SHP77 treated with DMSO at 0.1 percent for 48 hours (cell line): ENCODE data around the gene ZNF8.
"Not testable (repeated sequence)": the region's sequence is repeated elsewhere in the genome, so short reads cannot be mapped to it uniquely, and the experiment has no call there.

ENCODE experiments used
- DNase-seq: peaks from one replicate; lab custom pipeline; 2025; lab: John Stamatoyannopoulos, UW

ZNF8 gene

DNA sequence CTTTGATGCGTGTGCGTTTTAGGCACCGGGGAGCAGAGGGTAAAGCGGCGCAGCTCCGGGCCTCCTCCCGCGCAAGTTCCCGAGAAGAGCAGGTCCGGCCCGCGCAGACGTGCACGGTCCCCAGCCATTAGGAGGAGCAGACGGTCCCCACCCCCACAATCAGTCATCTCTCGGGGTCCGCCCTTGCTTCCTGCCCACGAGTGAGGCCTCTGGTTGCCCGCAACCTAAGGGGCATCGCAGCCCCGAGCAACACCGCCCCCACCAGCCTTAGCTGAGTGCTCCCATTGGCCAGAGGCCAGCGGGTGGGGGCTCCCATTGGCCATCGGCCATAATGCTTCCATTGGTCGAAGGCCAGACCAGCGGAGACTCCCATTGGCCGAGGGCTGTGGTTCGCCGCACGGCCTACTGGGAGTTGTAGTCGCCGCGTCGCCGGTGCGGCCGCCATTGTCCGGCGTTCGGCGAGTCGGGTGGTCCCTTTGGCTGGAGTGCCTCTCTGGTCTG, at the start of gene ZNF8:
Gene ZNF8 (plus strand): TSS at position 415 of the 501 bp plus-strand sequence. CDS start 127 bp downstream, outside the sequence.
- peak; percentile 95 for DNase-seq

DNA sequence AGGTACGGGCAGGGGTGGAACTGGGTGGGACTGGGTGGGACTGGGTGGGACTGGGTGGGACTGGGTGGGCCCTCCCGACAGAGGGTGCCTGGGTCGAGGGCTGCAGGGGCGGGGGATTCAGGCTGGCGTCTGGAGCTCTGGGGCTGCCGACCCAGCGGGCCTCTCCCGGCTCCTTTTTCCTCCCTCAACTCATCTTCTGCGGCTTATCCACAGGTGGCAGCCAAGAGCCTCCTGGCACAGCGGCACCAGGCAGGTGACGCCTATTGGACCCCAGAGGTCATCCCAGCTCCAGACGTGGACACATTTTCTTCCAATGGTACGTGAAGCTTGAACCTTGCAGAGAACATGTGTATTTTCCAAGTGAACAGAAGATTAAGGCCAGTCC, 49.5 kb upstream of the ZNF8 start:
- no peak for DNase-seq

DNA sequence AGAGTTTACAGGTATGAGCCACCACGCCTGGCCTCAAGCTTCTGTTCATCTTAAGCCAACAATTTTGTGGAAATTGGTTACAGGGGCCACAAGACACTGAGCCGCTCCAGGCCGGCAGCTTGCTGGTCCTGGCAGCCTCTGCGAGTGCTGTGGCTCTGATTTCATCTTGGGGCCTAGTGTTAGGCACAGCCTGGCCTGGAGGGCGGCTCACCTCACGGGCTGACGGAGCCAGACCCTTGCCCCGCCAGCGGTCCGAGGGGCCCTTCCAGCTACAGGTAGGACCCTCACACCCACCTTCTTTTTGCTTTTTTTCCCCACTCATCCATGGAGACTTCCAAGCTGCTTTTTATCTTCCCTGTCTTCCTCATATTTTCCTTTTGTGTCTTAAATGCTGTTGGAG, 41.4 kb upstream of the ZNF8 start:
- no peak for DNase-seq

DNA sequence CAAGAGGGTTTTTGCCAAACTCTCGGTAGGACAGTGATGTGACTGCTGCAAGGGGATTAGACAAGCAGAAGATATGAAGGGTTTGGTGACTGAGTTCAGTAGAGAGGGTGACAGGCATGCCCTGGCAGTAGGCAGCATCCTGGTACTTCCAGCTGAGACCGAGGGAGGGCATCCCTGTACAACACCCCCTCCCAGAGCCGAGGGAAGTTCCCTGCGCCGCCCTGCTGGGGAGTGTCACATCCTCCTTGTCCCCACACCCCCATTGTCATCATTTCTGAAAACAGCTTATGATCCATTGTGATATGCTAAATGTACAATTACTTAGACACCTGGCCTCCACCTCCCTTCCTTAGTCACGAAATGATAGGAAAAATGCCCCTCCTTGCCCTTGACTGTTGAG, 35.4 kb upstream of the ZNF8 start:
- DNase-seq: no peak

DNA sequence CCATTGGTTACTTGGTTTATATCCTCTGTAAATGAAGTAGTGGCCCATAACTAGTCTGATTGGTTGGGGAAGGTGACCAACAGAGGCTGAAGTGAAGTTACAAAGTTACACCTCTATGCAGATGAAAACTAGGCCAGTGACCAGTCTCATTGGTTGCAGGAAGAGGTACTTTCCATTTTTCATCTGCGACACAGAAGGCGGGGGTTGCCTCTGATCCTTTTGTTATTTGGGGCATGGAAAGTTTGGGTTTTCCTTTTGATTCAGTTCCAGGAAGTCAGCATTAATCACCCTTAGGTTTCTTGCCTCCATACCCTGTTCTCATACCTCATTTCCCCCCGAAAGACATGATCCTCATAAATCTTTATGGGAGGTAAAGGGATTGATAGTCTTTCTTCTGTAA, 29.9 kb upstream of the ZNF8 start:
- no peak for DNase-seq

DNA sequence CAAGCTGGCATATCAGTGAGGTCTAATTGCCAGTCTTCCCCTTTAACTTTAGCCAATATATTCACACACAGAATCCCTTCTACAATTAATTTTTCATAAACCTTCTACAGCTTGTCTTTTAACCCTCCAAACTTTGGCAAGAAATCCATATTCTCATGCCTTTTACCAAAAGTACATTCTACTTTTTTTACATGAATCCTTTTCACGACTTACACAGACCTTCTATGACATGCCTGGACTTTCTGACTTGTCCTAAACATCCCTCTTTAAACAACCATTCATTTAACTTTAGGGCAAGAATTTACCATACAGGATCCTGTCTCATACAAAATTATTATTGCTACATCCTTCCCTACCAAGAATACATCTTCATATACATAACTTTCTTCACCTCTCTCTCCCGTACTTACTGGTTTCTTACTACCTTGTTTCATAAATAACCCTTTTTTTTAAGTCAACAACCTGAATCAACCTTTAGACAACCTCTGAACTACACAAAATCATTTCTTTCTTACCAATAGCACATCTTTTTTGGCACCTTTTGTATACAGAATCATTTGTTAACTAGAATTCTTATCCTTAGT, 26.6 kb upstream of the ZNF8 start:
- DNase-seq: no peak

DNA sequence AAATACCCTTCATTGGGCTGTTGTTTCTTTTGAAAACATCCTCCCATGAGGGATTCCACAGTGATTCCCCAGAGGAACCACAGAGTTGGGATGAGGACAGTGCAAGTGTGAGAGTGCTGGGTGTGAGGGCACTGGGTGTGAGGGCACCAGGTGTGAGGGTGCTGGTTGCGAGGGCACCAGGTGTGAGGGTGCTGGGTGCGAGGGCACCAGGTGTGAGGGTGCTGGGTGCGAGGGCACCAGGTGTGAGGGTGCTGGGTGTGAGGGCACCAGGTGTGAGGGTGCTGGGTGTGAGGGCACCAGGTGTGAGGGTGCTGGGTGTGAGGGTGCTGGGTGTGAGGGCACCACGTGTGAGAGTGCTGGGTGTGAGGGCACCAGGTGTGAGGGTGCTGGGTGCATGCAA, 20.5 kb upstream of the ZNF8 start:
- not testable (repeated sequence) for DNase-seq

DNA sequence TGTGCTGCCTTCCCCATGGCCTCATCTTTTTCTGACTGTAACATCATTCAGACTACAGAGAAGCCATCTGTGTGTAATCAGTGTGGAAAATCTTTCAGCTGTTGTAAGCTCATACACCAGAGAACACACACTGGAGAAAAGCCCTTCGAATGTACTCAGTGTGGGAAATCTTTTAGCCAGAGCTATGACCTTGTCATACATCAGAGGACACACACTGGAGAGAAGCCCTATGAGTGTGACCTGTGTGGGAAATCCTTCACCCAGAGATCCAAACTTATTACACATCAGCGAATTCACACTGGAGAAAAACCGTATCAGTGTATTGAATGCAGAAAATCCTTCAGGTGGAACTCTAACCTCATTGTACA, 17.2 kb upstream of the ZNF8 start:
- no peak for DNase-seq

DNA sequence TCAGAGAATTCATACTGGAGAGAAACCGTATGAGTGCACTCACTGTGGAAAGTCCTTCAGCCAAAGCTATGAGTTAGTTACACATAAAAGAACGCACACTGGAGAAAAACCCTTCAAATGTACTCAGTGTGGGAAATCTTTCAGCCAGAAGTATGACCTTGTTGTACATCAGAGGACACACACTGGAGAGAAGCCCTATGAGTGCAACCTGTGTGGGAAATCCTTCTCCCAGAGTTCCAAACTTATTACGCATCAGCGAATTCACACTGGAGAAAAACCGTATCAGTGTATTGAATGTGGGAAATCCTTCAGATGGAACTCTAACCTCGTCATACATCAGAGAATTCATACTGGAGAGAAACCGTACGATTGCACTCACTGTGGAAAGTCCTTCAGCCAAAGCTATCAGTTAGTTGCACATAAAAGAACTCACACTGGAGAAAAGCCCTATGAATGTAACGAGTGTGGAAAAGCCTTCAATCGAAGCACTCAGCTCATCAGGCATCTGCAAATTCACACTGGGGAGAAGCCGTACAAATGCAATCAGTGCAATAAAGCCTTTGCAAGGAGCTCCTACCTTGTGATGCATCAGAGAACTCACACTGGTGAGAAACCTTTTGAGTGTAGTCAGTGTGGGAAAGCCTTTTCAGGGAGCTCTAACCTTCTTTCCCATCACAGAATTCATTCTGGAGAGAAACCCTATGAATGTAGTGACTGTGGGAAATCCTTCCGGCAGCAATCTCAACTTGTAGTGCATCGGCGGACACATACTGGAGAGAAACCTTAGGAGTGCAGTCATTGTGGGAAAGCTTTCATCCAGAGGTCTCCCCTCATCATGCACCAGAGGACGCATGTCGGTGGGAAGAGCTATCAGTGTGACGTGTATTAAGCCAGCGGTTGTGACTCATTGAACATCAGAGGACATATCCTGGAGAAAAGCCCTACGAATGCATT, 16.5 kb upstream of the ZNF8 start:
- DNase-seq: no peak

DNA sequence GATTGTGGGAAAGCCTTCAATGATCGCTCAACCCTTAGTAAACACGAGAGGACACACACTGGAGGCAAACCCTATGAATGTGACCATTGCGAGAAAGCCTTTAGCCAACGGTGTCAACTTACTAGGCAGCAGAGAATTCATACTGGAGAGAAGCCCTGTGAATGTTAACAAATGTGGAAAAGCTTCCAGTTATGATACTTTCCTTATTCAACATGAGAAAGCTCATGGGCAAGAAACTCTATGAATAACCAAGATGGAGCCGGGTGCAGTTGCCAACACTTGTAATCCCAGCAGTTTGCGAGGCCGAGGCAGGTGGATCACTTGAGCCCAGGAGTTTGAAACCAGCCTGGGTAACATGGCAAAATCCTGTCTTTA, 15.8 kb upstream of the ZNF8 start:
- no peak for DNase-seq

DNA sequence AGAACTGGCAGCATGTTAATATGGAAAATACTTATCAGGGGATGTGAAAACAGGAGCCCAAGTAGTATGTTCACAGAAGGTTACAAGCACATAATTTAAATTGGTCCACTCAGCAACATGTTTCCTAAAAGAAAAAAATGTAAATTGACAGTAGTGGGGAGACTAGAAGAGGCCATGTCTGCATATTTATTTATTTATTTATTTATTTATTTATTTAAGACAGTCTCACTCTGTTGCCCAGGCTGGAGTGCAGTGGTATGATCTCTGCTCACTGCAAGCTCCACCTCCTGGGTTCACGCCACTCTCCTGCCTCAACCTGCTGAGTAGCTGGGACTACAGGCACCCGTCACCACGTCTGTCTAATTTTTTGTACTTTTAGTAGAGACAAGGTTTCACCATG, 13.7 kb upstream of the ZNF8 start:
- DNase-seq: no peak

DNA sequence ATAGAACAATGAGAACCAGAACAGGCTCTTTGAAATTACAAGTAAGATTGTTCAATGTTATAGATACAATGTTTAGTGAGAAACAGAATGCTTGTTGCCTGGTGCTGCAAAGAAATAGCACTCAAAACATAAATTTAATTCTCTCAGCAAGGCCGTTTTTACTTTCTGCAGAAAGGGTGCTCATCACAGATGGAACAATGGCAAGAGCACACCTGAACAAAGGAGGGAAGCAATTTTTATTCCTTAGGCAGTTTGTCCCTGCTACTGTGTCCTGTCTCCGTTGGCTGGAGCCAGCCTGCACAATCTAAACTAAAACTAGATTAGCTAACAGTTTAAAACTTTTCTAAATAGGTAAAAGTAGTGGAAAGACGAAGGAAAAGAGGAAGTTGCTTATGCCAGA, 10.4 kb upstream of the ZNF8 start:
- no peak for DNase-seq

DNA sequence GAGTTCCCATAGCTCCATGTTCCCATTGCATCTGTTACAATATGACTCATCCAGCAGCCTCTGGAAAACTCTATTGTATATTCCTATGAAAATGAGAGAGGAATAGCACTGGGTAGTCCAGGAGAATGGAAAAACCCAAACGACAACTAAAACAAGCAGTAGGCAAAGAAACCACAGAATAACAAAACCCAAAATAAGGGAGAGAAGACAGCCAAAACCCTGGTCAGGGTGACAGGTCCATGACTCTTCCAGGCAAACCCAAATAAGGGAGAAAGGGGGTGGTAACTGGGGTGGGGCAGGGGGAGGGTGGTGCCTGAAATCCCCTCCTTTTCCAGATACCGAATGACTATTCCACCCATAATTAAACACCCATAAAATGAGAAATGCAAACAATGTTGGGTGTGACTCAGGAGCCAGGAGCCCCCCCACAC, 4.0 kb upstream of the ZNF8 start:
- DNase-seq: no peak

DNA sequence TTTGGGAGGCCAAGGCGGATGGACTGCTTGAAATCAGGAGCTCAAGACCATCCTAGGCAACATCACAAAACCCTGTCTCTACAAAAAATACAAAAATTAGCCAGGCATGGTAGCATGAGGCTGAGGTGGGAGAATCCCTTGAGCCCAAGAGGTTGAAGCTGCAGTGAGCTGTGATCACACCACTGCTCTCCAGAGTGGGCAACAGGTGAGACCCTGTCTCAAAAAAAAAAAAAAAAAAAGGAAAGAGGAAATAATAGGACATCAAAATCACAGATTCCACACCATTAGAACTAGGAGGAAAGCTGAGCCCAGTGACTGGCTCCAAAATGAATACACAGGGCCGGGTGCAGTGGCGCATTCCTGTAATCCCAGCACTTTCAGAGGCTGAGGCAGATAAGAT, 3.2 kb upstream of the ZNF8 start:
- DNase-seq: no peak

DNA sequence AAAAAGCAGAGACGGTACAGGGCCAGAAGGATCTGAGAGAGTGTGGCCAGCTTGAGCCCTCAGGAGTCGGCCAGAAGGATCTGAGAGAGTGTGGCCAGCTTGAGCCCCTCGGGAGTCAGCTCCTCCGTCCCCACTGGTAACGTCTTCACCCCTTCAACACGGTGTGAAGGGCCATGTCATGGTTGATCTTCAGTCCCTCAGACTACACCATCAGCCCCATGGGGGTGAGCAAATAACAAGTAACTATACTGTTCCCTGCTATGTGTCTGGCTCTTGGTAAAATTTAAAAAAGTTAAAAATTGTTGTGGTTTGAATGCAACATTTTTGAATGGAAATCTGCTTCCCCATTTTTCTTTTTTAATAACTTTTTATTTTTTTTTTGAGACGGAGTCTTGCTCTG, 1.6 kb upstream of the ZNF8 start:
- DNase-seq: no peak

DNA sequence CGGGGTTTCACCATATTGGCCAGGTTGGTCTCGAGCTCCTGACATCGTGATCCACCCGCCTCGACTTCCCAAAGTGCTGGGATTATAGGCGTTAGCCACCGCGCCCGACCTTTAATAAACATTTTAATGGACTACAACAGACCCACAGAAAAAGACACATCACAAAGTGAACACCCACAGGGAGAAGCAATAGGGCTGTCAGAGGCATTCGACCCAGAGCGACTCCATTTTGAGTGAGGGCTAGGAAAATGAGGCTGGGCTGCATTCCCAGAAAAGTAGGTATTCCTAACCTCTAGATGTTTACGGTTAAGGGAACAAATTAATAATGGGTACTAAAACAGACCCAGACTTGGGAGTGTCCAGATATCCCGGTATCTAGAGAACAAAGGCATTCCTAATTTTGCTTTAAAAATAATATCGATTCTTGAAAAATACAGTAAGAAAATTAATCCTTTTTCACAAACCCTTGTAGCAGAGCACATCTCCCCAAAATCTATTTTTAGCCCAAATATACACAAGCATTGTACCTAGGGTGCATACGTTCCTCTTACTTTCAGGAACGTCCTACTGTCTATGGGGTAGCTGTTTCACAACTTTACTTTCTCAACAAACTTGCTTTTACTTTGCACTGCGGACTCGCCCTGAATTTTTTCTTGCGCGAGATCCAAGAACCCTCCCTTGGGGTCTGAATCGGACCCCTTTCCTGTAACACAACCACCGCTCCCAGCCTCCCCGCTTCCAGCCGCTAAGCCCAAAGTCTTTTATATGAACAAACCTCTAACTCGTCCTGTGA, 811 bp upstream of the ZNF8 start:
- DNase-seq: no peak

DNA sequence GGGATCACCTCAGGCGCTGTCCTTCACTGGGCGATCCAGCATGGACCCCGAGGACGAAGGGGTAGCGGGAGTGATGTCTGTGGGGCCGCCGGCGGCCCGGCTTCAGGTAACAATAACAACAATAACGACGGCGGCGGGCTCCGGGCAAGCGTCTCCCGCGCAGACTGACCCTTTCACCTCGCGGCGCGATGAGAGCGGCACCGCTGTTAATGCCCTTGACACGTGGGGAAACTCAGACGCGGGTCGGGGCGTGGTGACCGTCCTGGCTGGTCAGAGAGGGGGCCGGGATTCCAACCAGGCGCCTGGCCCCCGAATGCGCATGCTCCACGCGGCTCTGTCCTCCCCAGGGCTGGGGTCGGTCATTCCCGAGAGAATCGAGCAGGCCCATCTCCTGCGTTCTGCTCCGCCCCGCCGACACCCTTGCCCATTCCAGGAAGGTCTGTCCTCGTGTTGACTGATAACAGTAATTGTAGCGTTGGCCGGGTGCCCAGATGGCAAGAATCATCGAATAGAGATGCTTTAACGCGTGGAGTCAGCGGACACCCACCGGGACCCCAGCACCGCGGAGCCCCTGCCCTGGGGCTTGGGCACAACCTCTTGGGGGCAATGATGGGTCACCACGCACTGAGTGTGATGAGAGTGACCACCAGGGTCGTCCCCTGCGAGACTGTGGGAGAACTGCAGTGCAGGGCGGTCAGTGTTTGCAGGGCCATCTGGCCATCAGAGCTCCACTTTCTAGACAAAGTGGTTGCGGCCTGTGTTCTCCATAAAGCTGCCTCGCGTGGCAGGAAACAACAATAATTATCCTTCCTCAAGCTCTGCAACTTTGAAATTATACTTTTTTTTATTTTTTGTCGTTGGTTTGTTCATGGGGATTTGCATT, 528 bp downstream of the ZNF8 start:
- no peak for DNase-seq

DNA sequence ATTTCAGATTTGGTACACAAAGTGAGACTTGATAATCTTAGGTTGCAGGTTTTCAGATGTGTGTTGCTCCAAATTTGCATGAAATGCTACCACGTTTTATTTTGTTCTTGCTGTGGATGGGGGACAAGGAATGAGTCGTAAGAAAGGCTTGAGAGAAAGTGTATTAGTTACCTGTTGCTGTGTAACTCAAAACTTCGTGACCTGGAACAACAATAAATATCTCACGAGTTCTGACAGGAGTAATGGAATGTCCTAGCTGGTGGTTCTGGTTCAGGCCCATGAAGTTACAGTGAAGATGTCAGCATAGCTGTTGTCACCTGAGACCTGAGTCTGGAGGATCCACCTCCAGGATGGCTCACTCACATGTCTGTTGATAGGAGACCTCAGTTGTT, 1.2 kb downstream of the ZNF8 start:
- no peak for DNase-seq

DNA sequence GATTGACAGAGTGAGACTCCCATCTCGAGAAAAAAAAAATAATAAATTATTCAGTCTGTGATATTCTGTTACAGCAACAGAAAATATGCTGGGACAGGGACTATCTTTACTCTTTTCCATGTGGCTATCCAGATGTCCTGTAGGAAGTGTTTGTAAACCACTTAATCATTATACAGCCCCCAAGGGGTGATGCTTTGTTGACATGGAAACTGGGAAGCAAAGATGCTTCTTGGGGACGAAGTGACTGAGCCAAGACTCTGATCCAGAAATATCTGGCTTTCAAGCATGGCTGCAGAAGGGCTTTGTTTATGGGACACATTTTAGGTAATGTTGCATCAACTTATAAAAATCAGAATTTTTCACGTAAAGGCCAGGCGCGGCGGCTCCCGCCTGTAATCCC, 5.4 kb downstream of the ZNF8 start:
- DNase-seq: no peak

DNA sequence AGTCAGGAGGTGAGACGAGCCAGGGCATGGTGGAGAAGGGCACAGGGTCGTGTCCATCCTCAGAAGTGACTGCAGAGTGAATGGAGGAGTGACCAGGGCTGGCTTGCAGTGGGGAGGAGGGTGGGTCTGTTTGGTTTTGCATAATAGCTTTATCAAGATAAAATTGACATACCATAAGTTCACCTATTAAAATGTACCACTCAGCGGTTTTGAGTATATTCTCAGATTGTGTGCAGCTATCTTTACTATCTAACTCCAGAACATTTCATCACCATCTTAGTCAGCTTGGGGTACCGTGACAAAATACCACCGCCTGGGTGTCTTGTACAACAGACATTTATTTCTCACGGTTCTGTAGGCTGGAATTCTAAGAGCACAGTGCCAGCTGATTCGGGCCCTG, 13.2 kb downstream of the ZNF8 start:
- DNase-seq: no peak

DNA sequence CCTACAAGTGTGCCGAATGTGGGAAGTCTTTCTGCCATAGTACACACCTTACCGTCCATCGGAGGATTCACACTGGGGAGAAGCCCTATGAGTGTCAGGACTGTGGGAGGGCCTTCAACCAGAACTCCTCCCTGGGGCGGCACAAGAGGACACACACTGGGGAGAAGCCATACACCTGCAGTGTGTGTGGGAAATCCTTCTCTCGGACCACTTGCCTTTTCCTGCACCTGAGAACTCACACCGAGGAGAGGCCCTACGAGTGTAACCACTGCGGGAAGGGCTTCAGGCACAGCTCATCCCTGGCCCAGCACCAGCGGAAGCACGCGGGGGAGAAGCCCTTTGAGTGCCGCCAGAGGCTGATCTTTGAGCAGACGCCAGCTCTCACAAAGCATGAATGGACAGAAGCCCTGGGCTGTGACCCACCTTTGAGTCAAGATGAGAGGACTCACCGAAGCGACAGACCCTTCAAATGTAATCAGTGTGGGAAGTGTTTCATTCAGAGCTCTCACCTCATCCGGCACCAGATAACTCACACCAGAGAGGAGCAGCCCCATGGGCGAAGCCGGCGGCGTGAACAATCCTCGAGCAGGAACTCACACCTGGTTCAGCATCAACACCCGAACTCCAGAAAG, 16.1 kb downstream of the ZNF8 start:
- DNase-seq: no peak
